Stimulated activated CD4-positive, alpha-beta T cell treated with anti-CD3 and anti-CD28 coated beads, Interleukin-12 subunit alpha, Interleukin-12 subunit beta, amount 100 ng/mL, for 4 hours (primary cell): ENCODE measurements around the gene ABCF3.

ENCODE experiments used
- DNase-seq: peaks from one replicate; pipeline ENCODE4 v3.0.0-alpha.2; 2020

ABCF3 gene

GRCh38 chr3:184168363-184169120 is 17.5 kb upstream of the ABCF3 start:
- DNase-seq: no peak

GRCh38 chr3:184169896-184170875 is 15.8 kb upstream of the ABCF3 start:
- no peak for DNase-seq

GRCh38 chr3:184171562-184171961 is 14.4 kb upstream of the ABCF3 start:
- no peak for DNase-seq

GRCh38 chr3:184172681-184173373 is 13.2 kb upstream of the ABCF3 start:
- no peak for DNase-seq

- no peak for DNase-seq
Observed at GRCh38 chr3:184173374-184173722, 12.7 kb upstream of the ABCF3 start.

- no peak for DNase-seq
Observed at GRCh38 chr3:184174284-184174645, 11.7 kb upstream of the ABCF3 start.

- peak; percentile 94 for DNase-seq
Observed at GRCh38 chr3:184174646-184175492, 11.1 kb upstream of the ABCF3 start, which contains the start of gene AP2M1. Gene AP2M1 (plus strand): TSS chr3:184174855. CDS start chr3:184176994, 2,139 bp downstream.

GRCh38 chr3:184175506-184175905 is 10.5 kb upstream of the ABCF3 start:
- DNase-seq: no peak

- no peak for DNase-seq
Observed at GRCh38 chr3:184175981-184176376, 10.0 kb upstream of the ABCF3 start.

GRCh38 chr3:184176377-184177330 is 9.3 kb upstream of the ABCF3 start:
- DNase-seq: no peak

- no peak for DNase-seq
Observed at GRCh38 chr3:184177331-184177731, 8.7 kb upstream of the ABCF3 start.

GRCh38 chr3:184177767-184178306 is 8.2 kb upstream of the ABCF3 start:
- DNase-seq: no peak

- no peak for DNase-seq
Observed at GRCh38 chr3:184178521-184179138, 7.4 kb upstream of the ABCF3 start.

GRCh38 chr3:184180165-184180564 is 5.8 kb upstream of the ABCF3 start:
- no peak for DNase-seq

GRCh38 chr3:184181596-184181995 is 4.4 kb upstream of the ABCF3 start:
- DNase-seq: no peak

GRCh38 chr3:184183679-184184078 is 2.3 kb upstream of the ABCF3 start:
- DNase-seq: no peak

GRCh38 chr3:184184546-184185230 is 1.3 kb upstream of the ABCF3 start:
- DNase-seq: no peak

- peak; percentile 99 for DNase-seq
Observed at GRCh38 chr3:184185461-184186183, 377 bp upstream of the ABCF3 start.

- DNase-seq: no peak
Observed at GRCh38 chr3:184186902-184187207, 856 bp downstream of the ABCF3 start.
